HG03039 (cell line): ENCODE measurements around the gene MET.
"Not testable (repeated sequence)": the region's sequence is repeated elsewhere in the genome, so short reads cannot be mapped to it uniquely, and the experiment has no call there.

Source experiments
- ATAC-seq: cut with Tn5 transposase; IDR thresholded peaks from one replicate; pipeline ENCODE4 v1.9.1; 2021; ENCODE audit warnings: mild to moderate bottlenecking, moderate library complexity; ENCODE audit not compliant: unreplicated experiment

The MET gene

GRCh38 chr7:116805100-116805544, 133.1 kb downstream of the MET start:
- ATAC-seq, result no peak

GRCh38 chr7:116806046-116806944, 134.3 kb downstream of the MET start:
- no peak for ATAC-seq

DNA sequence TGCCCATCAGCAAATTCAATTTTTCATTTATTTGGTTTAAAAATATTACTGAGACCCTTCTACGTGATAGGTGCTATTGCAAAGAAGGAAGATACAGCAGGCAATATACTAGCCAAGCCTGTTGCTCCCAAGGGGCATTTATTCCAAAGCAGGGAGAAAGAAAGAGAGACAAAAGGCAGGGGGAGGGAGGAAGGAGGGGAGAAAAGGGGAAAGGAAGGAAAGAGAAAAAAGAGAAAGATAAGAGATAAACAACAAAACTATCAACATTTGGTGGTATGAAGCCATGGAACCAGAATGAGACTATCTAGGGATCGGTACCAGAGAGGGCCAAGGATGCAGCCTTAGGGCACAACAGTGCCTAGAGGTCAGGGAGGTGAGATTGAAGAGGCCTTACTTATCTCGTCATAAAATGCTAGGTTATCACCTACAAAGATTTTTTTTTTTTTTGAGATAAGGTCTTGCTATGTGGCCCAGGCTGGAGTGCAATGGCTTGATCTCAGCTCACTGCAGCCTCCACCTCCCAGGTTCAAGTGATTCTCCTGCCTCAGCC, 135.1 kb downstream of the MET start:
- no peak for ATAC-seq

GRCh38 chr7:116809636-116810266, 137.8 kb downstream of the MET start:
- no peak for ATAC-seq

DNA sequence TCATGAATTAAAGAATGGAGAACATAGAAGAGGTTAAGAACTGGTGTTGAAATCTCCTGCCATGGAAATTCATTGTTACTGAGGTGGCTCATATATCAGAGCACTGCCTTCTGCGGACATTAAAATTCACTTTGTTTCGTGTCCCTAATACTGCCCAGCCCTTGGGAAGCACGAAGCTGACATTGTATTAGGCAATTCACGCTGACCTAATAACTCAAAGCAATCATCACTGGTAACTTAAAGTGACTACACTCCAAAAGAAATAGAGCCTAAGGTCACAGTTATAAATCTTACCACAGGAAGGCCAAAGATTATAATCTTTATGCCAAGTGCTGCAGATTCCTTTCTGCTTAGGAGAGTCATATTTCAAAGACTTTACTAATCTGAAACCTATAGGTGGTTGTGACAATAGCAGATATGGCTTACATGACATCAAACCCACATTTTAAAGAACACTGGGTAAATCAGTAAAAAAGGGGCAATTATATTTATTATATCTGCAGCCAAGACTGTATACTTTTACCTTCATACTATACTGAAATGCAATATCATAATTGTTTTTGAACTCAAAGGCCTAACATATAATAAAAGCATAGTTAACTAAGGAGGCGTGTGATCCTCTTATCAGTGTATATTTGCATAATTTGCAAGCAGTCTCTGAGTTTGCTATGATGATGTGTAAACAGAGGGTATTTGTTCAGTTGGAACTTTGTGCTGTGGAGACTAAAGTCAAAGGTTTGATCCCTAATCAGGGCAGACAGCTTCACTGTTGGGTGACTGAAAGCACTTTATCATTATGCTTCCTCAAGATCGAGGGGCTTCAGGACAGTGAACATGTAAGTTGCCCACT, 138.5 kb downstream of the MET start:
- no peak for ATAC-seq

GRCh38 chr7:116811768-116812167, 139.8 kb downstream of the MET start:
- ATAC-seq, result no peak

DNA sequence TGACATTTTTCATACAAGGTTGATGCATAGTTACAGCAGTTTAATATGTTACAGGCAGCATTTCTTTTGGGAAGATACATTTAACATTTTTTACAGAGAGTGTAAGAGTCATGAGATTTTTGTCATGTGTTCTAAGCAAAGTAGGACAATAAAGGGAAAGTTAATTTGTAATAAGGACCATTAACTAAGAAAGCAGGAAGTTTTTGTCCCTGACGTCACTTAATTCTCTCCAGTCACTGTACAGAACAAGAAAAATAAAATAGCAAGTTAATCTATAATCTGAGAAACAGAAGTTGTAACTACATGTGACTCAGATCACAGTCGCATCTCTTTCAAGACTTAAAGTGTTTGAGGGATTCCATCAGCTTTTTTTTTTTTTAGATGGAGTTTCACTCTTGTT, 140.9 kb downstream of the MET start:
- ATAC-seq, result no peak

GRCh38 chr7:116813371-116813770, 141.4 kb downstream of the MET start:
- not testable (repeated sequence) for ATAC-seq

DNA sequence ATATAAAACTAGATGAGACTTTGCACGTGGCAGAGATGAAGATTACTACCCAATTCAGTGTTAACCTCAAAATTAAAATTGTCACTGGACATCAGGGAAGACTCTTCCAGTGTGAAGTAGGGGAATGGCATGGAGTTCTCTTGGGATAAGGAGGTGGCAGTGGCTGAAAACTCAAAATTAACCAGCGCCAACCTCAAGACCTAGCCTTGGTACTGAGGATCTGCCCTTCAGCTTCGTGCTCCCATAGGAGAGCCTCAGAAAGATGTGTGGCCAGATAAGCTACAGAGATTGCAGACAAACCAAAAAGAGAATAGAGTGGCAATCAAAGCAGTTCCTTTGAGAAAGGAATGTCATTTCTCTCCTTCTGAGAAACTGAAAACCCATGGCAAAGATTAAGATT, 143.0 kb downstream of the MET start:
- ATAC-seq, result no peak

DNA sequence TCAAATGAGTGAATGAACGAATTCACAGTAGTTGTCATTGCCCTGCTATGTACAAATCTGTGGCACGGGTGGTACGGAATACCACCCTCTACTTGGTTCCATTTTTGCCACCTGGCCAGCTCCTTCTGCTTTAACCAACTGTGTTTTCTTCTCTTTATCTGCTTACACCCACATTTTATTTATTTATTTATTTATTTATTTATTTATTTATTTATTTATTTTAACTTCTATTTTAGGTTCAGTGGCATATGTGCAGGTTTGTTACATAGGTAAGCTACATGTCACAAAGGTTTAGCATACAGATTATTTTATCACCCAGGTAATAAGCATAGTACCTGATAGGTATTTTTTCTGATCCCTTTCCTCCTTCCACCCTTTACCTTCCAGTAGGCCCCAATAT, 148.2 kb downstream of the MET start:
- ATAC-seq, result no peak

GRCh38 chr7:116821647-116822046, 149.7 kb downstream of the MET start:
- ATAC-seq, result not testable (repeated sequence)

DNA sequence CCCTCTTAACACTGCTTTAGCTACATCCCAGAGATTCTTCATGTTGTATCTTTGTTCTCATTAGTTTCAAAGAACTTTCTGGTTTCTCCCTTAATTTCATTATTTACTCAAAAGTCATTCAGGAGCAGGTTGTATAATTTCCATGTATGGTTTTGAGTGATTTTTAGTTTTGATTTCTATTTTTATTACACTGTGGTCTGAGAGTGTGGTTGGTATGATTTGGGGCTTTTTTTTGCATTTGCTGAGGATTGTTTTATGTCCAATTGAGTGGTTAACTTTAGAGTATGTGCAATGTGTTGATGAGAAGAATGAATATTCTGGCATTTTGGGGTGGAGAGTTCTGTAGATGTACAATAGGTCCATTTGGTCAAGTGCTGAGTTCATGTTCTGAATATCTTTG, 152.5 kb downstream of the MET start:
- ATAC-seq, result no peak

DNA sequence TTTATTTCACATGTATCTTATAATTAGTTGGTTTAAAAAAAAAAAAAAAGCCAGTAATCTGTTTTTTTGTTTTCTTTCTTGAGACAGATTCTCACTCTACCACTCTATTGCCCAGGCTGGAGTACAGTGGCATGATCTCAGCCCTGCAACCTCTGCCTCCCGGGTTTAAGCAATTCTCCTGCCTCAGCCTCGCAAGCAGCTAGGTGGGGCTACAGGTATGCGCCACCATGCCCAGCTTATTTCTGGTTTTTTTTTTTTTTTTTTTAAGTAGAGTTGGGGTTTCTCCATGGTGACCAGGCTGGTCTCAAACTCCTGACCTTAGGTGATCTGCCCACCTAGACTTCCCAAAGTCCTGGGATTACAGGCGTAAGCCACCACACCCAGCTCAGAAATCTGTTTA, 156.3 kb downstream of the MET start:
- ATAC-seq, result no peak

DNA sequence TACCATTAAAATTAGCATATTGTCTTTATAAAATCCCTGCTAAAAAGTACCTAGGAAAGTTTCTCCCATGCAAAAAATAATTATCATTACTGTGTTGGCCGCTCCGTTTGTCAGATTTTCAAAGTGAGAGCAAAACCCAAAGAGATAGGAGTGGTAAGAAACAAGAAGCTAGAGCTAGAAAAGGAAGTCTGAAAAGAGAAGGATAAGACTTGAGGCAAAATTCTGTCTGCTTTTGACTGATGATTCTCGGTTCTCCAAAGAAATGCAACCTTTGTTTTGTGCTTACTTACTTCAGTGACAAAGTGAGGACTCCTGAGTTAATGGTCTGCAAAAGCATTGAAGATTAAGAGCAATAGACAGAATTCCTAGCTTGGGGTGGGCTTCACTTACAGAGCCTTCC, 157.0 kb downstream of the MET start:
- ATAC-seq, result no peak

- no peak for ATAC-seq
Measured at GRCh38 chr7:116829493-116829892, 157.5 kb downstream of the MET start.

DNA sequence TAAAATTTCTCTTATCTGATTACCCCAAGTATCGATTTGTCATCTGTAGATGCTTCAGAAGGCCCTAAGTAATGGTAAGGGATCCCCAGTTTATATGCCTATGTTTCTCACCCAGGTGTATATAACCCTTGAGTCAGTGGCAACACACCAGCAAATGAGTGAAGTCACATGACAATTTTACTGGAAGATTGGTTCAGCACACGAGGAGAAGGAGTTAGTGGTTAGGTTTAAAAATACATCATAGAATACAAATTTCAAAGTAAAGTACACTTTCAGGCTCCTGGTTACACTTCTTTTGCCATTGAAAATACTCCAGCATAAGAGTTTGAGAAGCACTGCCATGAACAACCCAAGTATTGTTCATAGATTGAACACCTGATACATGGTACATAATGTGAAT, 160.7 kb downstream of the MET start:
- ATAC-seq, result no peak

GRCh38 chr7:116834815-116835504, 163.0 kb downstream of the MET start:
- no peak for ATAC-seq

DNA sequence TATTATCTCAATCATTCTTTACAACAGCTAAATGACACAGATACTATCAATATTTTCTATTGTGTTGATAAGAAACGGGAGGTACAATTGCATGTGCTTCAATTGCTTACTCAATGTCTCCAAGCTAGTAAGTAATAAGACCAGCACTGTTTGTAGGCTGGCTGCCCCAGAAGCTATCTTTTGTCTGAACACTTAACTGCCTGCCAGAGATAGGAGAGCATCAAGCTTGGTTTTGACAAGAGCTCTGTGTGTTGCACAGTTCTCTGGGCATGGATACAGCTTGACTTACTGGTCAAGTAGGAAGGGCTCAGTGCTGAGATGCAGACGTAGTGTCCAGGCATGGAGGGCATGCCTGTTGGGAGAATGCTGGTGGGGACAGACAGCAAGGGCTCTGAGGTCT, 164.1 kb downstream of the MET start:
- ATAC-seq, result no peak

DNA sequence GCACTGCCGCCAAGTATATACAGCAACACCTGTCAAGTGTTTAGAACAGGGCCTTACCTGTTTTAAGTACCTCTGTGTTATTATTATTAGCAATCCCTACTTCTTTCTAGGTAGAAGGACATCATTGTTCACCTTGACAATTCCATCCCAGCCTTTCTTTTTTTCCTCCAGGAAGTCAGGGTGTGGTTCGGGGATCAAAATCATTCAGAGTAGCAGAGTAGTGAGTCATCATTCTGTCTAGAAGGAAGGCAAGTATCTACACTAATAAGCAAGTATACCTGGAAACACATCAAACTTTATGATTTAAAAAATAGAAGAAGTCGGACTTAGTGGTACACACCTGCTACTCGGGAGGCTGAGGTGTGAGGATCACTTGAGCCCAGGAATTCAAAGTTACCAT, 164.9 kb downstream of the MET start:
- ATAC-seq, result no peak

- no peak for ATAC-seq
Measured at GRCh38 chr7:116837586-116837985, 165.6 kb downstream of the MET start.

DNA sequence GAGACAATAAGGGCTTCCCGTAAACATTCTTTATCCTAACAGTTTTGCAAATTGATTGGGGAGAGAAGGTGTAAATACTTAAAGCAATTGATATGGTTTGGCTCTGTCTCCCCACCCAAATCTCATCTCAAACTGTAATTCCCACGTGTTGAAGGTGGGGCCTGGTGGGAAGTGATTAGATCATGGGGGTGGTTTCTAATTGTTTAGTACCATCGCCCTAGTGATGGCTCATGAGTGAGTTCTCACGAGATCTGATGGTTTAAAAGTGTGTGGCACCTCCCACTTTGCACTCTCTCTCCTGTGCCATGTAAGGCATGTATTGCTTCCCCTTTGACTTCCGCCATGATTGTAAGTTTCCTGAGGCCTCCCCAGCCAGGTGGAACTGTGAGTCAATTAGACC, 168.3 kb downstream of the MET start:
- ATAC-seq, result no peak
